Measurements from ENCODE around the gene ISM1. TPM values are rescaled to one million over a fixed set of nuclear protein-coding genes. Genes with fewer than 3 reads are reported as not detected.

ISM1 gene
- total and polyA plus RNA-seq, 2 of the 13 experiments (the other 11 are each of a cell fraction or from before 2014, with no cell fraction given) = 0.40 to 1.4 TPM

GRCh38 chr20:13220194-13220903, 725 bp upstream of the ISM1 start (continued):
- TF ChIP-seq ZBTB2 (CRISPR knock-in tag; IDR thresholded peaks at IDR 0.05; ENCODE audit: low read depth) (peak; percentile 47; the same call in 1 of the 2 replicates), HDAC1 (CRISPR knock-in tag; IDR thresholded peaks at IDR 0.05) (peak; percentile 71), ZNF180 (CRISPR knock-in tag; IDR thresholded peaks at IDR 0.05; ENCODE audit: borderline replicate concordance, low read depth) (no peak), ZNF20 (CRISPR knock-in tag; IDR thresholded peaks at IDR 0.05) (no peak), ATM (IDR thresholded peaks at IDR 0.05; ENCODE audit: borderline replicate concordance) (no peak), PATZ1 (CRISPR knock-in tag; IDR thresholded peaks at IDR 0.05) (no peak), ZSCAN30 (CRISPR knock-in tag; IDR thresholded peaks at IDR 0.05) (no peak), ZBTB43 (CRISPR knock-in tag; conservative IDR thresholded peaks at IDR 0.05) (peak; percentile 74), ZNF383 (CRISPR knock-in tag; IDR thresholded peaks at IDR 0.05; ENCODE audit: borderline replicate concordance) (no peak), EZH2 (conservative IDR thresholded peaks at IDR 0.05; ENCODE audit: low read depth, low read length) (peak; percentile 86), ZNF713 (CRISPR knock-in tag; IDR thresholded peaks at IDR 0.05) (no peak), ZMYM2 (CRISPR knock-in tag; IDR thresholded peaks at IDR 0.05) (peak; percentile 82), ZNF124 (CRISPR knock-in tag; IDR thresholded peaks at IDR 0.05) (0 out of 2 replicates have a peak, but pooled peaks have one; percentile 22), NFE2L2 (IDR thresholded peaks at IDR 0.05; ENCODE audit: low read length) (no peak), CREBL2 (CRISPR knock-in tag; IDR thresholded peaks at IDR 0.05; ENCODE audit: borderline replicate concordance) (peak; percentile 90; the same call in 1 of the 2 replicates), ZNF788 (CRISPR knock-in tag; IDR thresholded peaks at IDR 0.05; ENCODE audit: borderline replicate concordance) (peak; percentile 66; the same call in 1 of the 2 replicates), MBD4 (IDR thresholded peaks at IDR 0.05; ENCODE audit: borderline replicate concordance, low read length) (no peak), ZFP91 (CRISPR knock-in tag; IDR thresholded peaks at IDR 0.05; ENCODE audit: borderline replicate concordance) (peak; percentile 57; the same call in 1 of the 2 replicates), SMARCC2 (IDR thresholded peaks at IDR 0.05) (no peak), STAG1 (CRISPR knock-in tag; IDR thresholded peaks at IDR 0.05) (no peak), ZNF746 (CRISPR knock-in tag; IDR thresholded peaks at IDR 0.05) (0 out of 2 replicates have a peak, but pooled peaks have one; percentile 34), ZNF75D (CRISPR knock-in tag; IDR thresholded peaks at IDR 0.05; ENCODE audit: borderline replicate concordance) (0 out of 2 replicates have a peak, but pooled peaks have one; percentile 88), STAT5B (CRISPR knock-in tag; IDR thresholded peaks at IDR 0.05) (peak; percentile 68; the same call in 1 of the 2 replicates)

All from HepG2 (cell line).